Frontal cortex (tissue), 4 donors: Measurements from ENCODE around the gene GRIA4. TPM values are rescaled to one million over a fixed set of nuclear protein-coding genes. Genes with fewer than 3 reads are reported as not detected.
A peak's percentile ranks its signal among the peaks of the same experiment; 100 is the strongest.

ENCODE experiments used
- DNase-seq, 2 donors: peaks; one replicate each; pipeline ENCODE4 v3.0.0; 2012; ENCODE audit warnings: low spot score in 2 of 2
- FAIRE-seq: peaks from 2 replicates; lab custom pipeline; 2012; peaks lifted over from hg19 to GRCh38; lab: Jason Lieb, UNC
- small RNA-seq: library from RNA; depleted of rRNA; stranded (forward); fragments of <200 nt; gene quantifications from one replicate; pipeline ENCODE3, GENCODE V24; 2014
- total RNA-seq: library from RNA; depleted of rRNA; stranded (reverse); fragments of >200 nt; gene quantifications from one replicate; pipeline ENCODE4 v1.2.3, GENCODE V29; 2014
- donor health status: control.
- donor health status: control.
- donor health status: control.

Gene GRIA4
- total RNA-seq, 1 donor from 2014 or later: 63.2 TPM

DNA sequence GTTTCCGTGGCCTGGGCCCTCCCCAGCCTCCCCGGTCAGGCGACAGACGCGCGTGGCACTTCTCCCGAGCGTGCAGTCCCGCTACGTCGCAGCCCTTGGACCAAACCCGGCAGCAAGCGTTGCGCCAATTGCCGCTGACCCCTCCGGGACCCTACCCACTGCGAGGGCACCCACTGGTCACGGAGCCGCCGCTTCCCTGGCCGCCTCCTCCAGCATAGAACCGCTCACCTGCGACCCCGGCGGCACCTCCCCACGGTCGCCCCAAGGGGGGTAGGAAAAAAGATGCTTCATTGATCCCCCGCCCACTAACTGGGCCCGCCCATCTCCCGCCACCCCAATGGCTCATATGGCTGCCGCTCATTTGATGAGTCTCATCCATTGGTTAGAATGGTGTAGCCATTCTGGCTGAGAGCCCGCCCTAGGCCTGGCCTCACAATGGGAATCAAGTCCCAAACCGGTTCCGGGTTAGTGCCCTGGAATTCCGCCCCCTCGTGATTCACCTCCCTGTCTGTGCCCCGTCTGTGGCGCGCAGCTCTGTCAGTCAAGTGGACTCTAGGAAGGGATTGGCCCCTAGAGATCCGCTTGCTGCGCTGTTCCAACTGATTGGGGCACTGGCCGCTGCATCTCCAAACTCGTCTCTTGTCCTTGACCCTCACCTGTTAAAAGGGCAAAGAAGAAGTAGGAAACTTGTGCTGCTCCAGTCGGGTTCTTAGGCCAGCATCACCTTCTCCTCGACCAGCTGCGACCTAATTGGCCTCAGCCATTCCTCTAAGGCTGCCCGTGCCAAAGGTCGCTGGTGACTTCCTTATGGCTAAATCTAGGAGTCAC is 412.3 kb downstream of the GRIA4 start, which contains the start of gene MSANTD4:
TSS of gene MSANTD4 (minus strand) at position 274 of the 828 bp plus-strand sequence. CDS start 11,323 bp downstream, outside the sequence.
- FAIRE-seq (peak; percentile 96), DNase-seq (peak; percentile 85 to 91)

DNA sequence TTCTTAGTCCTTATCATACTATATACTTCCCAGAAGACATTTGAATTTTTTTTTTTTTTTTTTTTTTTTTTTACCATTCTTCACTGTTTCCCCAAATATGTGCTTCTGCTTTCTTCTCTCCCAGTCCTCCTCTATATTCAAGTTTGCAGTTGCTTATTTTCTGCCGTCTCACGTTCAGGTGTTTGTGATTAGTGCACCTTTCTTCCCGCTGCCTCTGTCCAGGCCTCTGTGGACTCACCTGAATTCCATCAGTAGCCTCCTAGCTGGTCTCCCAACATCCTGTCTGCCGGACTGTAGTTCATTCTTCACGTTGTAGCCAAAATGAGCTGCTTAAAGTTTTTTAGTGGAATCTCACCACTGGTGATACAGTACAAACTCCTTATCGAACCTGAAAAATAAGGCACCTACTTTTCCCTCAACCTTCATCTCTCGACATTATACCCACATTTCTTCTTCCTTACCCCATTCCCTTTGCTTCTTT is 413.0 kb downstream of the GRIA4 start:
- DNase-seq: no peak
- no peak for FAIRE-seq

DNA sequence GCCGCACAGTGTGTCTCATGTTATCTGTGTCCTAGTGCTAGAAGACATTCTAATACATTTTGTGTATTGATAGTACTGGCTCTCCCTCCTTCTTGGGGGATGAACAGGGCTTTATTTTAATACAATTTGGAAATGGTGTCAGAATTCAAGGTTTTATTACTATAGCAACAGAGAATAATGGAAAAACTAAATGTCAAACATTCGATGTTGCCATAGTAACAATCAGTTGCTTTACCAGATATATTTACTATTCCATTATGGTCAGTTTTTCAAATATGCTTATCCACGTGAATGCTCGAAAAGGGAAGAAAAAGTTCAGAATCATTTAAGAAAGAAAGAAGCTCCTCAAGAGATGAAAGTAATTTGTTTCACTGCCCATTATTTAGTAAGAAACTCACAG is 420.7 kb downstream of the GRIA4 start:
- no peak for FAIRE-seq

DNA sequence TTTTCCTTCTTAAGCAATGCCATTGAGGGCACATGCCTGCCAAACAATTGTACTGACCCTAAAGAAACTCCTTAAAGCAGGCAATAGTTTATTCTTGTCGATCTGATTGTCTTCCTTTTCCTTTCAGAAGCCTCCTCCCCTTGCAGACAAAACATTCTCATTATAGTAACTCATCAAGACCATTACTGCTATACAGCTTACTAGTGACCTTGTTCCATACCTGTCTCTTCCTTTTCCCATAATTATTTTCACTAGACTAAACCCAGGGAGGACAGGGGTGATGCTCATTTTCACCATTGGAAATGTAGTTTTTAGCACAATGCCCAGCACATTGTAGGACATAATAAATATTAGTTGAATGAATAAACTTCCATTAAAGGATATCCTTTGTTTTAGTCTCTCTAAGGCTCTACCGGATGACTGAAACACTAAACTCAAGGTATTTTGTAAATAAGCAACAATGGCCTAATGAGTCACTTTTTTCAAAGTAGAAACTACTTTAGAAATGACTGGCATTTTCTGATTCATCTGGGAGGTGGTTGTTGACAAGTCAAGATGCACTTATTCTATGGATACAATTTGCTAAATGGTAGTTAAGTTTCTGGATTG is 421.4 kb downstream of the GRIA4 start:
- DNase-seq (no peak), FAIRE-seq (no peak)

More for the DNA sequence above, 420.7 kb downstream of the GRIA4 start:
- no peak for DNase-seq

Small RNA genes lying within 50 kb of the gene (small RNA-seq; reads per million reads assigned to genes)
- gene RNU4-55P: not detected
- gene RNU6-277P: not detected
